ENCODE measurements around the gene MS4A7. TPM values are rescaled to one million over a fixed set of nuclear protein-coding genes. Genes with fewer than 3 reads are reported as not detected.
A peak's percentile ranks its signal among the peaks of the same experiment; 100 is the strongest.

Gene MS4A7
- total and polyA plus RNA-seq, 4 experiments from 2014 or later: 0.36 to 1.6 (median 0.76) TPM; not detected in 1

DNA sequence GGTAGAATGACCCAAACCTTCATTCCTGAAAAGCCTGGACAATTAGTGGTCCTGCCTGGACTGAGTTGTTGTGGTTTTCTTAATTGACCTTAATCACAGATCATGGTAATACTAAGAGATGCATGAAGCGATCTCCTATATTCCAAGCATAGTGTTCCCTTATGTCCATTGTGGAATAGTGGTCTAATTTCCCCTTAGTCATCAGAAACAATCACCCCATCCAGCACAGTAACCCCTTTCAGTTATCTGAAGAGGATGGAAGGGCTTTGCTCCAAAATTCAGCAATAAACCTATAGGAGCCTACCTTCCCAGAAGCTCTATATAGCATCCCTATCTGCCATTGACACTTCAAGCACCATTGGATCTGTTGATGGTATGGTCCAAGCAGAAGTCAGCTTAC is 44.3 kb downstream of the MS4A7 start:
- Histone ChIP-seq H3K27me3 (ENCODE audit: insufficient read depth, low read length) (no peaks in the 10 kb centered on the region), H3K4me3 (ENCODE audit: low read length in 2 of 2) (no peak overlapping the region), H3K36me3 (ENCODE audit: insufficient read depth, low read length) (no peaks in the 10 kb centered on the region), H3K27ac (ENCODE audit: low read depth, low read length) (no peak overlapping the region), H3K4me1 (ENCODE audit: insufficient read depth, low read length) (no peaks in the 10 kb centered on the region), H3K9me3 (ENCODE audit: control insufficient read depth in 1 of 2, low read length in 2 of 2) (no peaks in the 10 kb centered on the region)
- ChIA-PET CTCF (ENCODE audit: partially characterized antibody) (no interaction called here), POLR2A (ENCODE audit: partially characterized antibody) (no interaction called here)
- Mint-ChIP-seq H3K36me3 (no peaks in the 10 kb centered on the region), H3K4me1 (no peaks in the 10 kb centered on the region), H3K27me3 (peaks cover 6 to 14% of the 10 kb centered on the region in 2 donors), H3K9me3 (peaks cover 0 to 3% (median 0%) of the 10 kb centered on the region in 8 donors), H3K4me3 (no peak overlapping the region), H3K27ac (no peak overlapping the region)
- intact Hi-C loops (cut with micrococcal nuclease): no loop called here
- DNase-seq: no peak

DNA sequence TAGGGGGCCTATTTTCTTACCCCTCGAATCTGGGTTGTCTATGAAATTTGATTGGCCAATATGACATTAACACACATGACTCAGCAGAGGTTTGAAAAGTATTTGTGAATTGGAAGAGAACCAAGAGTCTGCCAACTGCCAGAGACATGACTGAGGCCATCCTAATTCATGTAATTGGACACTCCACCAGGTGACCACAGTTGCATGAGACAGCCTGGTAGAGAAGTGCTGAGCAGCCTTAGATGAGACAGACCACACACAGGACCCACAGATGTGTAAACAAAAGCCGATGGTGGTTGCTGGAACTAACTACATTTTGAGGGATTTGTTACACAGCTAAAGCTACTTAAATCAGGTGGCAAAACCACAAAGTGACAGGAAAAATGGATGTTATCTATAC is 50.2 kb downstream of the MS4A7 start:
- peaks cover 0 to 2% (median 0%) of the 10 kb centered on the region in 8 donors for H3K9me3 Mint-ChIP-seq
- Histone ChIP-seq H3K4me1 (ENCODE audit: insufficient read depth, low read length) (no peaks in the 10 kb centered on the region), H3K9me3 (ENCODE audit: control insufficient read depth in 1 of 2, low read length in 2 of 2) (no peaks in the 10 kb centered on the region), H3K27me3 (ENCODE audit: insufficient read depth, low read length) (no peaks in the 10 kb centered on the region), H3K36me3 (ENCODE audit: insufficient read depth, low read length) (no peaks in the 10 kb centered on the region), H3K4me3 (ENCODE audit: low read length in 2 of 2) (no peak overlapping the region), H3K27ac (ENCODE audit: low read depth, low read length) (no peak overlapping the region)
- no peak overlapping the region for H3K4me3 Mint-ChIP-seq
- no peaks in the 10 kb centered on the region for H3K4me1 Mint-ChIP-seq
- DNase-seq: no peak
- H3K36me3 Mint-ChIP-seq: no peaks in the 10 kb centered on the region
- peaks cover 21 to 30% of the 10 kb centered on the region in 2 donors for H3K27me3 Mint-ChIP-seq
- intact Hi-C loops (cut with micrococcal nuclease): no loop called here
- ChIA-PET POLR2A (ENCODE audit: partially characterized antibody) (interaction anchor here (0.6 kb wide), 1 partner anchor 13 kb away, joined by 3 read pairs; no protein-coding TSS in a partner anchor), CTCF (ENCODE audit: partially characterized antibody) (no interaction called here)
- H3K27ac Mint-ChIP-seq: no peak overlapping the region

DNA sequence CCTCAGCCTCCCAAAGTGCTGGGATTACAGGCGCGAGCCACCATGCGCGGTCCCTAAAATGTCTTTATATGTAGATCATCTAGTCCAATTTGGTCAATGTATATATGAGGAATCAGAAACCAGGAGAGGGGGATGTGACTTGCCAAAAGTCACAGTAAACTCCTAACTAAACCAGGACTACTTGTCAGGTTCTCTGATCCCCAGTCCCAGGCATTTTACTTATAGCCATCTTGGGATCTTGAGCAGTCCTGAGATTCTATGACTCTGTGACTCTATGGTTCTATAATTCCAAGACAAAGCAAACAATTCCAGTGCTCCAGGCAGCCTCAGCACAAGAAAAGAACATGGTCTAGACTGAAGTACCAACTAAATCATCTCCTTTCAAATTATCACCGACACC is 50.9 kb downstream of the MS4A7 start, which contains the start of gene MS4A5:
MS4A5 (plus strand) TSS at position 301 of the 400 bp plus-strand sequence. CDS start 103 bp downstream, outside the sequence.
- H3K27ac ChIP-seq (ENCODE audit: low read depth, low read length): no peak within 1 kb of the TSS
- no peaks in the 10 kb centered on the region for H3K36me3 ChIP-seq (ENCODE audit: insufficient read depth, low read length)
- Mint-ChIP-seq H3K9me3 (peaks cover 0 to 2% (median 0%) of the 10 kb centered on the region in 8 donors), H3K4me1 (no peaks in the 10 kb centered on the region), H3K27ac (no peak within 1 kb of the TSS), H3K4me3 (no peak within 1 kb of the TSS), H3K27me3 (peaks cover 21 to 30% of the 10 kb centered on the region in 2 donors), H3K36me3 (no peaks in the 10 kb centered on the region)
- no peaks in the 10 kb centered on the region for H3K4me1 ChIP-seq (ENCODE audit: insufficient read depth, low read length)
- no peak for DNase-seq
- H3K27me3 ChIP-seq (ENCODE audit: insufficient read depth, low read length): no peaks in the 10 kb centered on the region
- no peaks in the 10 kb centered on the region for H3K9me3 ChIP-seq (ENCODE audit: control insufficient read depth in 1 of 2, low read length in 2 of 2)
- ChIA-PET POLR2A (ENCODE audit: partially characterized antibody) (interaction anchor here (0.6 kb wide), 1 partner anchor 12 kb away, joined by 3 read pairs; no protein-coding TSS in a partner anchor), CTCF (ENCODE audit: partially characterized antibody) (no interaction called here)
- no peak within 1 kb of the TSS for H3K4me3 ChIP-seq (ENCODE audit: low read length in 2 of 2)
- intact Hi-C loops (cut with micrococcal nuclease): no loop called here

DNA sequence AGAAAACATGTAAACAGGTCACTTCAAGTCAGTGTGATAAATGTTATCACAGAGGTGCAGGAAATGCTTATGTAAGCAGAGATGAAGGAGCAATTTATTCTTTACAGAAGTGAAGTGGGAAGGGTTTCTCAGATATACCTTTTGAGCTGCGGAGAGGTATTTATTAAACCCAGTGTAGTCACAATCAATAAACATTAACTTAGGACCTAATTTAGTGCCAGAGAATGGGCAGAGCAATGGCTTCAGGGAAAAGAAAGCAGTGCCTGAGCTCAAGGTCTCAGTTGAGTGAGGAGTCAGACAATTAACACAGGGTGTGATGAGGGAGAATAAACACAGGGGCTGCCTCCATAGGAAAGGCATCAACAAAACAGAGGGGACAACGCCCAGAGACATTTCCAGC is 52.9 kb downstream of the MS4A7 start:
- CTCF ChIA-PET (ENCODE audit: partially characterized antibody): no interaction called here
- H3K36me3 ChIP-seq (ENCODE audit: insufficient read depth, low read length): no peaks in the 10 kb centered on the region

DNA sequence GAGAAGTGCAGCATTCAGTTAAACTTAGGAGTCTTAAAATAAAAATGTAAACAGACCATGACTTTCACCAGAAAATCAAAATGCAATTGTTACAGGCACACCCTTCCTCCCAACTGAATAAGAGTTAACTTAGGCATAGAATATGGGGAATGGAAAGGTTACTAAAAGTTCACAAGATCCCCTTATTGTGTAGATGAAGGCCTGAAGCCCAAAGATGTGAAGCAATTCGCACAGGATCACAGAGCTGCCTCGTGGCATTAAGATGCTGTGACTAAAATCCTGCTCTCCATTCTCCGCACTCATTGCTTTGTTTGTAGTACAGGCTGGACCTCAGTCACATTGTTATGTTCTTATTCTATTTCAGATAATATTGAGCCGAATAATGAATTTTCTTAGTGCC is 55.1 kb downstream of the MS4A7 start:
- ChIA-PET CTCF (ENCODE audit: partially characterized antibody) (no interaction called here), POLR2A (ENCODE audit: partially characterized antibody) (no interaction called here)
- Mint-ChIP-seq H3K9me3 (peaks cover 0 to 2% (median 0%) of the 10 kb centered on the region in 8 donors), H3K4me1 (no peaks in the 10 kb centered on the region), H3K4me3 (no peak overlapping the region), H3K27me3 (peaks cover 18 to 19% of the 10 kb centered on the region in 2 donors), H3K27ac (peak overlapping the region in 1 of 7 donors; percentile 22), H3K36me3 (no peaks in the 10 kb centered on the region)
- Histone ChIP-seq H3K27me3 (ENCODE audit: insufficient read depth, low read length) (no peaks in the 10 kb centered on the region), H3K9me3 (ENCODE audit: control insufficient read depth in 1 of 2, low read length in 2 of 2) (no peaks in the 10 kb centered on the region), H3K4me1 (ENCODE audit: insufficient read depth, low read length) (no peaks in the 10 kb centered on the region), H3K4me3 (ENCODE audit: low read length in 2 of 2) (no peak overlapping the region), H3K27ac (ENCODE audit: low read depth, low read length) (no peak overlapping the region), H3K36me3 (ENCODE audit: insufficient read depth, low read length) (no peaks in the 10 kb centered on the region)
- DNase-seq: no peak
- intact Hi-C loops (cut with micrococcal nuclease): no loop called here

More for the DNA sequence above, 52.9 kb downstream of the MS4A7 start:
- H3K36me3 Mint-ChIP-seq: no peaks in the 10 kb centered on the region
- DNase-seq: no peak
- H3K4me1 ChIP-seq (ENCODE audit: insufficient read depth, low read length): no peaks in the 10 kb centered on the region
- intact Hi-C loops (cut with micrococcal nuclease): no loop called here
- H3K9me3 Mint-ChIP-seq: peaks cover 0 to 2% (median 0%) of the 10 kb centered on the region in 8 donors
- H3K27me3 ChIP-seq (ENCODE audit: insufficient read depth, low read length): no peaks in the 10 kb centered on the region
- H3K27me3 Mint-ChIP-seq: peaks cover 21 to 24% of the 10 kb centered on the region in 2 donors
- H3K4me1 Mint-ChIP-seq: no peaks in the 10 kb centered on the region
- no peak overlapping the region for H3K4me3 ChIP-seq (ENCODE audit: low read length in 2 of 2)
- no peaks in the 10 kb centered on the region for H3K9me3 ChIP-seq (ENCODE audit: control insufficient read depth in 1 of 2, low read length in 2 of 2)
- POLR2A ChIA-PET (ENCODE audit: partially characterized antibody): no interaction called here
- no peak overlapping the region for H3K27ac Mint-ChIP-seq
- H3K4me3 Mint-ChIP-seq: no peak overlapping the region
- H3K27ac ChIP-seq (ENCODE audit: low read depth, low read length): no peak overlapping the region

Other genes with a start within 250 kb of the MS4A7 start
- 1 to 10 TPM; 4.9 to 7.7 TPM for gene MS4A6A, start 195.4 kb upstream of the MS4A7 start, total RNA-seq
- 1 to 10 TPM; 2.7 to 3.3 TPM for gene MS4A6A, start 195.4 kb upstream of the MS4A7 start, polyA plus RNA-seq
- gene MS4A4E, start 135.4 kb upstream of the MS4A7 start, total RNA-seq: not detected
- gene MS4A4E, start 135.4 kb upstream of the MS4A7 start, polyA plus RNA-seq: not detected
- gene MS4A4A, start 97.9 kb upstream of the MS4A7 start, total RNA-seq: under 1 TPM; 0.39 to 0.99 TPM
- gene MS4A4A, start 97.9 kb upstream of the MS4A7 start, polyA plus RNA-seq: not detected
- gene MS4A6E, start 51.3 kb upstream of the MS4A7 start, total RNA-seq: not detected
- not detected for gene MS4A6E, start 51.3 kb upstream of the MS4A7 start, polyA plus RNA-seq
- not detected for gene MS4A14, start 17.9 kb downstream of the MS4A7 start, total RNA-seq
- not detected for gene MS4A14, start 17.9 kb downstream of the MS4A7 start, polyA plus RNA-seq
- not detected for gene MS4A5, start 51.0 kb downstream of the MS4A7 start, total RNA-seq
- not detected for gene MS4A5, start 51.0 kb downstream of the MS4A7 start, polyA plus RNA-seq
- gene MS4A1, start 77.3 kb downstream of the MS4A7 start, total RNA-seq: 1 to 10 TPM; 4.7 to 5.7 TPM
- 10 to 100 TPM in 1 of 2 donors, 1 to 10 TPM in 1; 1.0 to 10.2 TPM for gene MS4A1, start 77.3 kb downstream of the MS4A7 start, polyA plus RNA-seq
- not detected for gene MS4A12, start 114.2 kb downstream of the MS4A7 start, total RNA-seq
- gene MS4A12, start 114.2 kb downstream of the MS4A7 start, polyA plus RNA-seq: not detected
- not detected for gene MS4A13, start 136.9 kb downstream of the MS4A7 start, total RNA-seq
- gene MS4A13, start 136.9 kb downstream of the MS4A7 start, polyA plus RNA-seq: not detected

Measured in CD4-positive, alpha-beta memory T cell (primary cell).